HT1080 (cell line): Measurements from ENCODE around the gene NOS3. TPM values are rescaled to one million over a fixed set of nuclear protein-coding genes. Genes with fewer than 3 reads are reported as not detected.
"Not testable (repeated sequence)": the region's sequence is repeated elsewhere in the genome, so short reads cannot be mapped to it uniquely, and the experiment has no call there.

Experiments
- DNase-seq: peaks from one replicate; pipeline ENCODE4 v3.0.0-alpha.2; 2015; ENCODE audit warnings: low read depth
- total RNA-seq: library from RNA; depleted of rRNA; stranded (reverse); fragments of >200 nt; shearing (Covaris generic); gene quantifications from 2 replicates; pipeline ENCODE4 v1.2.3, GENCODE V29; 2014

The NOS3 gene
- total RNA-seq, 1 experiment from 2014 or later = 94.6 TPM

DNA sequence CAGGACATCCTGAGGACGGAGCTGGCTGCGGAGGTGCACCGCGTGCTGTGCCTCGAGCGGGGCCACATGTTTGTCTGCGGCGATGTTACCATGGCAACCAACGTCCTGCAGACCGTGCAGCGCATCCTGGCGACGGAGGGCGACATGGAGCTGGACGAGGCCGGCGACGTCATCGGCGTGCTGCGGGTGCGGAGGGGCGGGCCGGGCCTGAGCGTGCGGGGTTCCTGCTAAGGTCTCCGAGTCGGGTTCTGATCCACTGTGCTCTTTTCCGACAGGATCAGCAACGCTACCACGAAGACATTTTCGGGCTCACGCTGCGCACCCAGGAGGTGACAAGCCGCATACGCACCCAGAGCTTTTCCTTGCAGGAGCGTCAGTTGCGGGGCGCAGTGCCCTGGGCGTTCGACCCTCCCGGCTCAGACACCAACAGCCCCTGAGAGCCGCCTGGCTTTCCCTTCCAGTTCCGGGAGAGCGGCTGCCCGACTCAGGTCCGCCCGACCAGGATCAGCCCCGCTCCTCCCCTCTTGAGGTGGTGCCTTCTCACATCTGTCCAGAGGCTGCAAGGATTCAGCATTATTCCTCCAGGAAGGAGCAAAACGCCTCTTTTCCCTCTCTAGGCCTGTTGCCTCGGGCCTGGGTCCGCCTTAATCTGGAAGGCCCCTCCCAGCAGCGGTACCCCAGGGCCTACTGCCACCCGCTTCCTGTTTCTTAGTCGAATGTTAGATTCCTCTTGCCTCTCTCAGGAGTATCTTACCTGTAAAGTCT is 23.1 kb downstream of the NOS3 start:
- DNase-seq = no peak

DNA sequence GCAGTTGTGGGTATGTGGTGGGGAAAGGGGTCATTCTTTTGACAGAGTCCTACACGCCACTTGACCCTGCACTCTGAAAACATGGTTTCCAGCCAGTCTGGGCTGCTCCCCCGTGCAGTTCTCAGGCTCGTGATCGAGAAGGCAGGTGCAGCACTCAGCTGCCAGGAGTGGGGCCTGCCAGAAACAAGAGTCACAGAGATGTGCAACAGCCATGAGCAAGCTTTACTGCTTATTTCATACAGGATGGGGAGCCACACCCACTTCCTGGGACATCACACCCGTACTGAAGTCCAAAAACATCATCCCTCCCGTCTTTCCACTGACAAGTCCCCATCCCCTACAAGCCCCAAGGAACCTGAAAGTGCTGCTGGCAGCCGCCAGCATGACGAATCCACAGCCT is 24.1 kb downstream of the NOS3 start:
- no peak for DNase-seq

DNA sequence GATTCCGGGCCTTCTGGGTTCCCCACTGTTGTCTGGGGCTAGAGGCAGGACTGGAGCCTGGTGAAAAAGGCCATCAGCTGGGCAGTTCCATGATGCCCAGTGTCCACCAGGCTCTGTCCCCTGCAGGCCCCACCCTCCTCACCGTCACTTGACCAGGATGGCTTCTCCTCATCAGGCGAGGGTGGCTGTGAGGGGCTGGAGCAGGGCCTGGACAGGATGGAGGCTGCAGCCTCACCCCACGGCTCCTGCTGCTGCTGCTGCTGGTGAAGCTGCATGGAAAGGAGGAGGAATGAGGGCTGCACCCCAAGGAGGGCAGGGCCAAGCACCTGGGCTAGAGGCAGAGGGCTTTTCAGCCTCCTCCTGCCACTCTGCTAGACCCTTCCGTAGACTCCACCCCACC is 25.1 kb downstream of the NOS3 start:
- no peak for DNase-seq

DNA sequence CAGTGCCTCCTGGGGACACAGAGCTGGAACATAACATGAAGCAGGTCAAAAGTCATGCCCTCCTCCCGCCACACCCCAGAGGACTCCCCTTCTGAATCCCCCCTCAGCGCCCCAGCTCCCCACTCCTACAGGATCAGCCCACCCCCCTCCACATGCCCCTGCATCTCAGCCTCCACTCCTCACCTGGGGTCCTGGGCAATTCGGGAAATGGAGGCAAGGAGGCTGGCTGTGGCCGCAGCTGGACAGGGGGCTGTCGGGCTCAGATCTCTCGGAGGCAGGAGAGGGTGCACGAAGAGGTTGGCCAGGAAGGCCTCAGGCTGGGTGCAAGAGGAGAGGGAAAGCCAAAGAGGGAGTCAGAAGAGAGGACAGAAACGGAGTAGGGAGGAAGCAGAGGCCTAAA is 25.7 kb downstream of the NOS3 start:
- no peak for DNase-seq

DNA sequence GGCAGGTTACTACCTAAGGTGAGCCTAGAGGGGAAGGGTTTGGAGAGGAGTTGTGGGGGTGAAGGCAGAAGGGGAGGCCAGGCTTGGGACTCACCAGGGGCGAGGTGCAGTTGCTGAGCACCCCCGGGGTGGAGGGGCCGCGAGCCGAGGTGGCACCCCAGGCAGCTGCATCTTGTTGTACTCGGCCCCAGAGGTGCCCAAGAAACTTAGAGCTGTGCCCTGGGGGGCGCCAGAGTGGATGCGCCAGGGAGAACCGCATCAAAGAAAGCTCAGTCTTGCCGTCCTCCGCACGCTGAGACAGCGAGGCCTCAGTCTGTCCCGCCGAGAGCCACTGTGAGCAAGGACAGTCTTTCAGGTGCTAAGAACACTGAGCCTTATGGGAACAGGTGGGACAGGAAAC is 26.1 kb downstream of the NOS3 start:
- no peak for DNase-seq

DNA sequence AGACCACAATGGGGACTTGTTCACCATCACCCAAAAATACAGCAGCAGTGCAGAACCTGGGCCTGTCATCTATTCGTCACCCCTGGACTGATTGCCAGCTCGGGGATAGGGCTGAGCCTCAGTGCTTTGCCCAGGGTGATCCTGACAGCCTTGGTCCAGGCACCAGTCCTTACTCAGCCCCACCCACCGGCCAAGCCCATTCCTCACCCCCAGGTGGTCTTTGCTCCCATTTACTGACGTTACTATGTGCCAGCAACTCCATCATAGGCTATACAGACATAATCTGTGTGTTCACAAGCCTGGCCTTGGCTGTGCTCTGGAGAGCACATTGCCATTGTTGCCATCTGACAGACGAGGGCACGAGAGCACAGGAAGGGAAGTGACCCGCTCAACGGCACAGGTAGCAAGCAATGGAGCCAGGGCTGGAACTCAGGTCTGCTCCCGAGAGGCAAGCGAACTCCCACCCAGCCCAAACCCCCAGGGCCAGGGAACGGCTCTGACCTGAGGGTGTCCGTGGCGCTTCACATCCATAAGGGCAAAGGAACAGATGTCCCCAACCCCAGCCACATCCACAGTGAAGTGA is 26.6 kb downstream of the NOS3 start:
- DNase-seq = no peak

DNA sequence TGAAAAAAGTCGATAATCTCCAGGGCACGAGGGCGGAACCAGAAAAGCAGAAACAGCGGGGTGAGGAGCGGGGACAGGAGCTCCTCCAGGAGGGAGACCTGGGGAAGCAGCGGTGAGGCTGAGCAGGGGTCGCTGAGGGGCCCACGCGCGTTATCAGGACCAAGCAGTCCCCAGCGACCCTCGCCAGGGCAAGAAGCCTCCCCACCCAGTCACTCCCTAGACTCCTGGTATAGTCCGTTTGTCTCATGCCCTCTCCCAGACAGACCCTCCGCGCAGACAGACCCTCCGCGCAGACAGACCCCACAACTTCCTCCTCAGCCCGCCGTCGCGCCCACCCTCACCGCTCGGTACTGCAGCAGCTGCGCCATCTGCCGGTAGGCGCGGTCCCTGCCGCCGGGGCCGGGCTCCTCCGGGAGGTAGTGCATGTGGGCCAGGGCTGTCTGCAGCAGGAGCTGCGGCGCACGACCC is 27.2 kb downstream of the NOS3 start:
- peak; percentile 47 for DNase-seq

DNA sequence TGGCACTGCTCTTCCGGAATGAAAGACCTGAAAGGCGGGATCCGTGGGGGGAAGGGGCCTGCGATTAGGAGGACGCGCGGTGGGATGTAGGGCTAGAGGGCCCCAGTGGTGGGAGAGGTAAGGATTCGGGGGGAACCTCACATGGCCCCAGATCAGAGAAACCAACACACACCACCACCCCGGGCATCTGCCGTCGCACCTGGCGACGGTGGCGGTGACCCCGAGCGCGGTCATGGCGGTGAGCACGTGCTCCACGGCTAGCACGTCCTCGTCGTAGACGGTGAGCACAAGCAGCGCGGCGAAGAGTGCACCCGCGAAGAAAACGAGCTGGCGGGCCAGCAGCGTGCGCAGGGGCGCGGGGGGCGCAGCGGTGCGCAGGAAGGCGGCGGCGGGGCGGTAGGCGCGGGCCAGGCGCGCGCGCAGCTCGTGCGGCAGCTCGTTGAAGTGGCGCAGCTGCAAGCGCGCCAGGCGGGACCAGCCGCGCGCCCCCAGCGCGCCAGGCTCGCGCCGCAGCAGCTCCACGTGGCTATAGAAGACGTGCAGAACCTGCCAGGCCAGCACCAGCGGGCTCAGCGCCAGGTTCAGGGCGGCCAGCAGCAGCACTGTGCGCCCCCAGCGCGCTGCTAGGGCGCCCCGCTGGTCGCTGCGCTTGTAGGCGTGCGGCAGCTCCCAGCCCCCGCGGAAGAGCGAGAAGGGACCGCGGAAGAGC is 27.8 kb downstream of the NOS3 start:
- DNase-seq = no peak

DNA sequence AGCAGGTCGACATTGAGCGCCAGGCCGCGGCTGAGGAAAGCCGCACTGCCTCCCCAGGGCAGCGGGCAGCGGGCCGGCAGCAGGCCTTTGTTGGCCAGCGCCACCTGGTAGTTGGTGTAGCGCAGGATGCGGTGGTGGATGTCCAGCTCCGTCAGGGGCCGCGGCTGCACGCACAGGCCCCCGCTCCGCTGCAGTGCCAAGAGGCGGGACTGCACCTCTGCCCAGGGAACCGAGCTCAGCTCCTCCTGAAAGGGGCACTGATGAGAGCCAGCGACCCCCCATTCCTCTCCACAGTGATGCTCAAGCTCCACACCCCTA is 28.3 kb downstream of the NOS3 start:
- no peak for DNase-seq

DNA sequence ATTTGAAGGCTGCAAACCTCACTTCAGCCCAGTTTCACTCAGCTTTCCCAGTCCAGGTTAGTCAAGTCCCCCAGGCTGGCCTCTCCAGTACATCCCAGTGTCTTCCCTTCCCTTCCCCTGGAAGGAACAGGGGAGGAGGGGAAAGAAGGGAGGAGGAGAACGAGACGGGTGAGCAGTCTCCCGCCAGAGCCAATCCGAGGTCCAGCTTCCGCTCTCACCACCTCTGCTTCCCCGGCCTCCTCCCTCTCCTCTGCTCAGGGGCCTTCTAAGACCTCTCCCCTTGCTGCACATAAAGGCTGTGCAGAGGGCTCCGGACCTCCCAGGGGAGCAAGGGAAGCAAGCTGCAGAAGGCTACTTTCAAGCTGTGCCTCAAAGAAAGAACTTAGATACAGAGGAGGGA is 29.4 kb downstream of the NOS3 start:
- DNase-seq = no peak

DNA sequence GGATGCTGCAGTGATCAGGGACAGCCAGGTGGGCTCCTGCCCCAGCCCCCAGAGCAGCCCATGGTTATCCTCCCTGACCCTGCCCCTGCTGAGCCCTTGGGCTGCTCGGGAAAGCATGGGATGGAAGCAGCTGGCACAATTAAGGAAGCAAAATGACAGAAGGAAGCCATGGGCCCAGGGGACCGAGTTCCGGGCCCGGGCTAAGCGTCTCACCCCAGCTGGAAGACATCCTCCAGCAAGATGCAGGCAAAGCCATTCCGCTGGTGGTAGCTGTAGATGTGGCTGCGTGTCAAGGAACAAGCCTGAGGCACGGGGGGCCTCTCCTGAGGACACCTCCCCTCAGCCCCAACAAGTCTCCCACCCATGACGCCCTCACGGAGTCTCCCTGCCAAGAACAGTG is 32.4 kb downstream of the NOS3 start:
- no peak for DNase-seq

DNA sequence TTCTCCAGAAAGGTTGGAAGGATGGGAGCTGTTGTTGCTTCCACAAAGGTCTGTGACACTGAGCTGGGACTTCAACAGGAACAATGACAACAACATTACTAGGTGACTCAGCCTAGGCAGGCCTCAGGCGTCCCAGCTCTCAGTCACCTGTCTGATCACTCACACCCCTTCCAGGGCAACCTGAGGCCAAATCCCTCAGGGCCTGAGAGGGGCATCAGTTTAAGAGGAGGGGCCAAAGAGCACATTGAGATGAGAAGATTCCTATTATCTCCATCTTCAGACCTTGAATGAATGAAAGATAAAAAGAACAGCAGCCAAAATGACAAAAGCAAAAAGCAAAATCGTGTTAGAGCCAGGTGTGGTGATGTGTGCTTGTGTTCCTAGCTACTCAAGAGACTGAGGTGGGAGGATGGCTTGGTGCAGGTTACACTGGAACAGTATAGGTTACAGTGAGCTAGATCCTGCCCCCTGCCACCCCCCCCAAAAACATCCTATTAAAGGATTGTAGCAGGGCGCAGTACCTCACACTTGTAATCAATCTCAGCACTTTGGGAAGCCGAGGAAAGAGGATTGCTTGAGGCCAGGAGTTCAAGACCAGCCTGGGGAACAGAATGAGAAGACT is 33.7 kb downstream of the NOS3 start, which contains the start of gene ATG9B:
Gene ATG9B, minus strand, starts transcription at position 60 of the 622 bp plus-strand sequence. CDS start 71 bp downstream, outside the sequence.
- no peak for DNase-seq

DNA sequence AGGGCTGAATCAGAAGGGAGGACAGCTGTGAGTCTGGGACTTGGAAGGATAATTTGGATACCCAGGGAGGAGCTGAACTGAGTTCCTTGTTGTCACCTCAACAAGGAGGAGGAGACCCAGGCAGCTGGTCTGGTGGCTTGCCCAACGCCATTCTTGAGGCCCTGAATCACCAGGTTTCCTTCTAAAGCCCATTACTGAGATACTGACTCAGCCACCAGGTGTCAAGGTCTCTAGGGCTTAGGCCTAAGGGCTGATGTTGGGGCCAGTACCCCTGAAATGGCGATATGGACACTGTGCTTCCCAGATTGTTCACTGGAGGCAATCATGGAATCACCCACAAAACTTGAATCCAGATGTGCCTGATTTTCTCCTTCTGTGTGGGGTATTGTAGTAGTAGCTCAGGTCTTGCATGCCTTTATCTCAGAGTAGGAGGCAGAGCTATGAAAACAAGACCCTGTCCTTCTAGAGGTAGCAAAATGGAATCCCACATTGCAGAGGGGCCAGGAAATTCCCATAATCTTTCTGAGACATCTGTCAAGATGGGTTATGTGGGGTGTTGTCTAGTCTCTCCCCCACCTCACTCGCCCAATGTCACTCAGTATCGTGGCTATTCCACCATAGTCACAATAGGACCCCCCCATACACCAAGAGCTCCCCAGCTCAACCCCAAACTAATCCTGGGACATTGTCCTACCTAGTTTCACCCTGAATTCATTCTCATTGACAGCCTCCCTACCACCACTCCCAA is 35.3 kb downstream of the NOS3 start:
- peak; percentile 63 for DNase-seq

DNA sequence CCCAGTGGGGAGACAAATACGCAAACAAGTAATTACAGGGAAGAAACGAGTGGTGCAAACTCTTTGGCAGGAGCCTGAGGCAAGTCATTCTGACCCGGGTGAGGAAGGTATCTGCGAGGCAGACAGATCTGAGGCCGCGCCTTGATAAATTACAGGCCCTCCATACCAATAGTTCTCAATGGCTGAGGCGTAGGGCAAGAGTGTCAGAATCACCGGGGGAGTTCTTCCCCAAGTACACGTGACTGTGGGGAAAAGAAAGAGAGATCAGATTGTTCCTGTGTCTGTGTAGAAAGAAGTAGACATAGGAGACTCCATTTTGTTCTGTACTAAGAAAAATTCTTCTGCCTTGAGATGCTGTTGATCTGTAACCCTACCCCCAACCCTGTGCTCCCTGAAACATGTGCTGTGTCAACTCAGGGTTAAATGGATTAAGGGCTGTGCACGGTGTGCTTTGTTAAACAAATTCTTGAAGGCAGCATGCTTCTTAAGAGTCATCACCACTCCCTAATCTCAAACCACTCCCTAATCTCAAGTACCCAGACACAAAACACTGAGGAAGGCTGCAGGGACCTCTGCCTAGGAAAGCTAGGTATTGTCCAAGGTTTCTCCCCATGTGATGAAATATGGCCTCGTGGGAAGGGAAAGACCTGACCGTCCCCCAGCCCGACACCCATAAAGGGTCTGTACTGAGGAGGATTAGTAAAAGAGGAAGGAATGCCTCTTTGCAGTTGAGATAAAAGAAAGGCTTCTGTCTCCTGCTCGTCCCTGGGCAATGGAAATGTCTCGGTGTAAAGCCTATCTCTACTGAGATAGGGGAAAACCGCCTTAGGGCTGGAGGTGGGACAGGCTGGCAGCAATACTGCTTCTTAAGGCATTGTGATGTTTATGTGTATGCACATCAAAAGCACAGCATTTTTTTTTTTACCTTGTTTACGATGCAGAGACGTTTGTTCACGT is 36.2 kb downstream of the NOS3 start:
- not testable (repeated sequence) for DNase-seq

DNA sequence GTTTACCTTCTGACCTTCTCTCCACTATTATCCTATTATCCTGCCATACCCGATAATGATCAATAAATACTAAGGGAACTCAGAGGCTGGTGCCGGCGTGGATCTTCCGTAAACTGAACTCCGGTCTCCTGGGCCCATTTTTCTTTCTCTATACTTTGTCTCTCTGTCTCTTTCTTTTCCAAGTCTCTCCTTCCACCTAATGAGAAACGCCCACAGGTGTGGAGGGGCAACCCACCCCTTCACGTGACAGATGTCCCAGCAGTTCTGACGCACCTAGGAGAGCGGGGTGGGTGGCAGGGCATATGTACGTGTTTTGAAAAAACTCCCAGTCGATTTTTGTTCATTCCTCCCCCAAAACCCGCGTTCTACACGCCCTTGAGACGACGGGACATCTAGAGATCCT is 36.9 kb downstream of the NOS3 start:
- DNase-seq = not testable (repeated sequence)

DNA sequence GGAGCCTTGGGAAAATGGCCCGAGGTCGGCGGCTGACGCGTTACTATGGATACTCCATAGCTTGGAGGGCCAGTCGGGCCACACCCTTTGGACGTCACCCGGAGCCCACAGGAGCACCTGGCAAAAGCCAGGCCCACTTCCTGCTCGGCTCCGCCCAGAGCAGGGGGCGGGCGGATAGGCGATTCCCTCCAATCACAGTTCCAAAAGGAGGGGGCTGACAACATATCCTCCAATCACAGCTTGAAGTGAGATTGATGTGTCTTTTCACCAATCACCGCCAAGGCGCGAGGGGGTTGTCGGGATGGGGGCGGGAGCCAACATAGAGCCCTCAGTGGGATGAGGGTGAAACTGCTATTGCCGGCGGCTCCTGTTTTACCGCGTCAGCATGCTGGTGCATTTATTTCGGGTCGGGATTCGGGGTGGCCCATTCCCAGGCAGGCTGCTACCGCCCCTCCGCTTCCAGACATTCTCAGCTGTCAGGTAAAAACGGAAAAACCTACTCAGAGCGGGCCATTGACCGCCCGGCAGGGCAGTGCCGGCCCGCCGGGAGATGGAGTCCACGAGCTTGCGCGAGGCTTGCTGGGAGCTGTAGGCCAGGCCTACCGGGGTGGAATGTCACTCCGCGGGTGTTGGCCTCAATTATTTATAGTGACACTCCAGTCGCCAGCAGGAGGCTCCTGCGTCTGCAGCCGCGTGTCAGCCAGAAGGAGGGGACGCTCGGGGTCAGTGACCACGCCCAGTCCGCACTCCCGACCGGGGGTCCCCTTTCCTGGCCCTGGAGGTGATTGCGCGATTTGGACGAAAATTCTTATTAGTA is 37.5 kb downstream of the NOS3 start, which contains the start of gene ABCB8:
Gene ABCB8, plus strand, starts transcription at position 320 of the 817 bp plus-strand sequence. Its CDS starts 66 bp downstream, at position 386.
- peak; percentile 100 for DNase-seq

DNA sequence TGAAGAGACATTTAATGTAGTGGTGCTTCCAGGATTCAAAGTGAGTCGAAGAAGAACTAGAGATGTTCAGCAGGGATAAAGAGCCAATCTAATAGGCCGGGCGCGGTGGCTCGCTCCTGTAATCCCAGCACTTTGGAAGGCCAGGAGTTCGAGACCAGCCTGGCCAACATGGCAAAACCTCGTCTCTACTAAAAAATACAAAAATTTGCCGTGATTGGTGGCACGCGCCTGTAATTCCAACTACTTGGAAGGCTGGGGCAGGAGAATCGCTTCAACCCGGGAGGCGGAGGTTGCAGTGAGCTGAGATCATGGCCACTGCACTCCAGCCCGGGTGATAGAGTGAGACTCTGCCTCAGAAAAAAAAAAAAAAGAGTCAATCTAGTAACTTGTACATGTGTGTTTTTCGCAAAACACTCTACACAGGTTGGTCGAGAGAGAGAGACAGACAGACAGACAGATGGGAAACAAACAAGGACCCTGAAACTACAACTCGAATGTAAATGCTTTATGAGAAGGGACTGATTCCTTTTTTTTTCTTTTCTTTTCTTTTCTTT is 38.2 kb downstream of the NOS3 start:
- DNase-seq = no peak

DNA sequence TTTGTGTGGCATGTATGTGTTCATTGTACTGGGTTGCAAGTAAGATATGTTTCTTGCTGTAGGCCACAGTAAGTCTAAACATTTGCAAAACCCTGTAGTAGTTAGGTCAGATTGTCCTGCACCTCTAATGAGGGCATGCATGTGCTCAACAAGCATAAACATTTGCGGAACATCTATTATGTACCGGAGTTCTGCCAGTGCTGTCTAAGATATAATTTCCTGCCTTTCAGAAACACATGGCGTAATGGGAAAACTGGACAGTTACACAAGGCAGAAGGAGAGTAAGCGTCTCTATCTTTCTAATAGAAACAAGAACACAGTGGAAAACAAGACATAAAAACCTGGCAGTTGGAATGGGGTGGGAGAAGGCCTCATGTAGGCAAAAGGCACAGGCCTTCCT is 40.2 kb downstream of the NOS3 start:
- DNase-seq = no peak
